ENCODE results near the gene TARDBP. TPM values are rescaled to one million over a fixed set of nuclear protein-coding genes. Genes with fewer than 3 reads are reported as not detected.

Gene TARDBP
- total and polyA plus RNA-seq, 9 of the 15 experiments (the other 6 are each of a cell fraction or from before 2014, with no cell fraction given) = 122 to 515 (median 243) TPM

- TF ChIP-seq ZNF655 (CRISPR knock-in tag; IDR thresholded peaks at IDR 0.05) = no peak
- TF ChIP-seq POLR2G (IDR thresholded peaks at IDR 0.05; ENCODE audit: low read depth, low read length) = peak; percentile 83
- peak; percentile 72 for TF ChIP-seq SUPT5H (IDR thresholded peaks at IDR 0.05)
- no peak for TF ChIP-seq ZBTB34 (CRISPR knock-in tag; IDR thresholded peaks at IDR 0.05)
- peak; percentile 31 for TF ChIP-seq NFYB (IDR thresholded peaks at IDR 0.05; ENCODE audit: extremely low read depth, insufficient read length)
Measured at GRCh38 chr1:11052839-11053757, 40.6 kb downstream of the TARDBP start (continued).

GRCh38 chr1:11053758-11054137 is 41.3 kb downstream of the TARDBP start:
- H3K27ac ChIP-seq (ENCODE audit: extremely low read depth, low read depth, low read length) = no peak overlapping the region
- in situ Hi-C loops (cut with MboI) (no loop called here), intact Hi-C loops (cut with micrococcal nuclease) (no loop called here)
- CTCF ChIA-PET (ENCODE audit: low intra/inter-chr PET ratio) = no interaction called here
- peaks cover 40% of the 10 kb centered on the region; the same call in 2 of the 3 replicates for H3K36me3 ChIP-seq (ENCODE audit: control insufficient read depth, insufficient read depth, low read length)
- peaks cover 3 to 58% of the 10 kb centered on the region in 2 experiments; a peak in 3 of 5 replicates for H3K4me1 ChIP-seq (replicated peaks in 1 of 2; ENCODE audit: control insufficient read depth in 2 of 2, insufficient read depth in 2 of 2, low read length in 2 of 2)
- H3K4me2 ChIP-seq (ENCODE audit: insufficient read depth, low read length) = no peak overlapping the region
- 47% methylated on average over 10 of the region's 10 CpGs for WGBS (ENCODE audit: insufficient coverage, low coverage, missing lambda C conversion rate)
- H3K4me3 ChIP-seq = no peak overlapping the region
- H3K9ac ChIP-seq (ENCODE audit: insufficient read depth in 1 of 2, low read depth in 2 of 2, low read length in 2 of 2) = peak overlapping the region in 1 of 2 experiments; percentile 76; a peak in 1 of 4 replicates
- FAIRE-seq (peak; percentile 11), DNase-seq (ENCODE audit: extremely low read depth in 1 of 4, low spot score in 3 of 4) (peak; percentile 66 to 79 (median 75)), ATAC-seq (peak; percentile 76)
- peaks cover 4% of the 10 kb centered on the region for H3K9me1 ChIP-seq (ENCODE audit: control insufficient read depth, insufficient read depth, low read length)
- H4K20me1 ChIP-seq (replicated peaks; ENCODE audit: control insufficient read depth, insufficient read depth, low read length) = peaks cover 14% of the 10 kb centered on the region
- H3K9me3 ChIP-seq (replicated peaks; ENCODE audit: control insufficient read depth, insufficient read depth, low read depth, low read length) = no peaks in the 10 kb centered on the region
- no peak overlapping the region for H2AFZ ChIP-seq (ENCODE audit: low read depth, low read length)
- no TSS peak for BruUV-seq (replicated peaks)
- peaks cover 12% of the 10 kb centered on the region for H3K79me2 ChIP-seq (ENCODE audit: control insufficient read depth, insufficient read depth, low read length)
- no peaks in the 10 kb centered on the region for H3K27me3 ChIP-seq (ENCODE audit: control insufficient read depth in 2 of 2, insufficient read depth in 2 of 2, low read length in 2 of 2)
- POLR2A ChIA-PET = interaction anchor here (0.5 kb wide), 1 partner anchor 602 kb away, joined by 3 read pairs; no protein-coding TSS in a partner anchor
- TF ChIP-seq MIER1 (IDR thresholded peaks at IDR 0.05; ENCODE audit: low read depth) = peak; percentile 92
- no peak for TF ChIP-seq CAMTA2 (CRISPR knock-in tag; conservative IDR thresholded peaks at IDR 0.05)
- 0 out of 2 replicates have a peak, but pooled peaks have one; percentile 40 for TF ChIP-seq ZNF232 (CRISPR knock-in tag; IDR thresholded peaks at IDR 0.05)
- TF ChIP-seq ZBTB33 (CRISPR knock-in tag; IDR thresholded peaks at IDR 0.05) = peak; percentile 60
- TF ChIP-seq HOMEZ (CRISPR knock-in tag; IDR thresholded peaks at IDR 0.05) = no peak
- TF ChIP-seq POLR2AphosphoS5 (IDR thresholded peaks at IDR 0.05; ENCODE audit: control insufficient read depth, insufficient read depth, low read depth, low read length) = peak; percentile 32; the same call in 1 of the 2 replicates
- 0 out of 2 replicates have a peak, but pooled peaks have one; percentile 34 for TF ChIP-seq CBFB (CRISPR knock-in tag; IDR thresholded peaks at IDR 0.05)
- TF ChIP-seq POLR2AphosphoS2 (IDR thresholded peaks at IDR 0.05; ENCODE audit: low read length) = peak; percentile 19; the same call in 1 of the 2 replicates

Measured in K562 (cell line).